GM06990 (cell line): ENCODE results near the gene EXOC2.
"Not testable (repeated sequence)": the region's sequence is repeated elsewhere in the genome, so short reads cannot be mapped to it uniquely, and the experiment has no call there.

Experiments used
- DNase-seq: peaks from one replicate; pipeline ENCODE4 v3.0.0-alpha.2; 2011; ENCODE audit not compliant: insufficient read length; ENCODE audit errors: extremely low read depth
- H3K27me3 ChIP-seq: replicated peaks from 2 replicates; pipeline ENCODE4 v1.6.0; 2011; ENCODE audit warnings: low read length; ENCODE audit not compliant: control insufficient read depth, insufficient read depth
- H3K36me3 ChIP-seq: 2 replicates; pipeline ENCODE4 v1.5.1; 2011; ENCODE audit warnings: low read length; ENCODE audit not compliant: control insufficient read depth, insufficient read depth
- H3K4me3 ChIP-seq: replicated peaks from 2 replicates; pipeline ENCODE4 v1.5.1; 2011; ENCODE audit warnings: low read depth, mild to moderate bottlenecking, control low read depth, low read length
- CTCF ChIP-seq: IDR thresholded peaks from 2 replicates; pipeline ENCODE4 v1.5.1; 2011; ENCODE audit warnings: low read length, control low read depth, mild to moderate bottlenecking, inconsistent platforms; ENCODE audit not compliant: insufficient read depth, poor library complexity, severe bottlenecking

The EXOC2 gene

GRCh38 chr6:674406-674805 is 18.5 kb downstream of the EXOC2 start:
- Histone ChIP-seq H3K36me3 (no peaks in the 10 kb centered on the region; the same call in 1 of the 2 replicates), H3K27me3 (no peaks in the 10 kb centered on the region), H3K4me3 (no peak overlapping the region)
- no peak for TF ChIP-seq CTCF
- no peak for DNase-seq

- no peak for TF ChIP-seq CTCF
- Histone ChIP-seq H3K27me3 (no peaks in the 10 kb centered on the region), H3K4me3 (no peak overlapping the region), H3K36me3 (no peaks in the 10 kb centered on the region; the same call in 1 of the 2 replicates)
- no peak for DNase-seq
Observed at GRCh38 chr6:667253-667927, 25.5 kb downstream of the EXOC2 start.

GRCh38 chr6:665403-666267 is 27.3 kb downstream of the EXOC2 start:
- no peak for DNase-seq
- TF ChIP-seq CTCF = no peak
- Histone ChIP-seq H3K27me3 (no peaks in the 10 kb centered on the region), H3K36me3 (no peaks in the 10 kb centered on the region; the same call in 1 of the 2 replicates), H3K4me3 (no peak overlapping the region)

GRCh38 chr6:663788-664187 is 29.2 kb downstream of the EXOC2 start:
- H3K27me3 ChIP-seq, DNase-seq, H3K4me3 ChIP-seq, H3K36me3 ChIP-seq: not testable (repeated sequence)

- no peak for DNase-seq
- no peak overlapping the region for H3K4me3 ChIP-seq
Observed at GRCh38 chr6:659716-660581, 33.0 kb downstream of the EXOC2 start.

More at GRCh38 chr6:659716-660581, 33.0 kb downstream of the EXOC2 start:
- Histone ChIP-seq H3K36me3 (no peaks in the 10 kb centered on the region; the same call in 1 of the 2 replicates), H3K27me3 (no peaks in the 10 kb centered on the region)
- no peak for TF ChIP-seq CTCF
